ENCODE measurements around the gene TTC7B.

The TTC7B gene

GRCh38 chr14:90508536-90509254, 307.5 kb downstream of the TTC7B start:
- H3K4me3 ChIP-seq (ENCODE audit: low read depth, low read length): no peak overlapping the region
- TF ChIP-seq, protein P1, sequence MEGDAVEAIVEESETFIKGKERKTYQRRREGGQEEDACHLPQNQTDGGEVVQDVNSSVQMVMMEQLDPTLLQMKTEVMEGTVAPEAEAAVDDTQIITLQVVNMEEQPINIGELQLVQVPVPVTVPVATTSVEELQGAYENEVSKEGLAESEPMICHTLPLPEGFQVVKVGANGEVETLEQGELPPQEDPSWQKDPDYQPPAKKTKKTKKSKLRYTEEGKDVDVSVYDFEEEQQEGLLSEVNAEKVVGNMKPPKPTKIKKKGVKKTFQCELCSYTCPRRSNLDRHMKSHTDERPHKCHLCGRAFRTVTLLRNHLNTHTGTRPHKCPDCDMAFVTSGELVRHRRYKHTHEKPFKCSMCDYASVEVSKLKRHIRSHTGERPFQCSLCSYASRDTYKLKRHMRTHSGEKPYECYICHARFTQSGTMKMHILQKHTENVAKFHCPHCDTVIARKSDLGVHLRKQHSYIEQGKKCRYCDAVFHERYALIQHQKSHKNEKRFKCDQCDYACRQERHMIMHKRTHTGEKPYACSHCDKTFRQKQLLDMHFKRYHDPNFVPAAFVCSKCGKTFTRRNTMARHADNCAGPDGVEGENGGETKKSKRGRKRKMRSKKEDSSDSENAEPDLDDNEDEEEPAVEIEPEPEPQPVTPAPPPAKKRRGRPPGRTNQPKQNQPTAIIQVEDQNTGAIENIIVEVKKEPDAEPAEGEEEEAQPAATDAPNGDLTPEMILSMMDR (IDR thresholded peaks at IDR 0.05; ENCODE audit: borderline replicate concordance, insufficient read depth, low read depth, low read length): no peak

DNA sequence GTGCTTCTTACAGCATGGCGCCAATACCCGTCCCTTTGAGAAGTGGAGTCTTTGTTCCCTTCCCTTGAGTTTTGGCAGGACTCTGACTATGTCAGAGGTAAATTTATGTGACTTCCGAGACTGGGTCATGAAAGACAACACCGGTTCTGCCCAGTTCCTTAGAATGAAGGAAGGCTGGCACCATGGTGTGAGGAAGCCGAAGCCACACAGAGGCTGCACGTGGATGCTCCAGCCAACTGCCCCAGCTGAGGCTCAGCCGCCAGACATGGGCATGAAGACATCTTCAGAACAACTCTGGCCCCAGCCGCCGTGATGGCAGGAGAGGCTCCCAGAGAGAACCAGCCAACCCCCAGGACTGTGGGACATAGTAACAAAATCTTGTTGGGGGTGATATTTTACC, 308.2 kb downstream of the TTC7B start:
- TF ChIP-seq, protein P1 (IDR thresholded peaks at IDR 0.05; ENCODE audit: borderline replicate concordance, insufficient read depth, low read depth, low read length): no peak
- H3K4me3 ChIP-seq (ENCODE audit: low read depth, low read length): no peak overlapping the region

- TF ChIP-seq, protein P1 (IDR thresholded peaks at IDR 0.05; ENCODE audit: borderline replicate concordance, insufficient read depth, low read depth, low read length): no peak
- H3K4me3 ChIP-seq (ENCODE audit: low read depth, low read length): no peak overlapping the region
These were observed 308.8 kb downstream of the TTC7B start for GRCh38 chr14:90507428-90507827.

GRCh38 chr14:90506748-90507147, 309.5 kb downstream of the TTC7B start:
- no peak overlapping the region for H3K4me3 ChIP-seq (ENCODE audit: low read depth, low read length)
- TF ChIP-seq, protein P1 (IDR thresholded peaks at IDR 0.05; ENCODE audit: borderline replicate concordance, insufficient read depth, low read depth, low read length): no peak

- no peak overlapping the region for H3K4me3 ChIP-seq (ENCODE audit: low read depth, low read length)
- TF ChIP-seq, protein P1 (IDR thresholded peaks at IDR 0.05; ENCODE audit: borderline replicate concordance, insufficient read depth, low read depth, low read length): no peak
These were observed 310.7 kb downstream of the TTC7B start for GRCh38 chr14:90505531-90505930.

DNA sequence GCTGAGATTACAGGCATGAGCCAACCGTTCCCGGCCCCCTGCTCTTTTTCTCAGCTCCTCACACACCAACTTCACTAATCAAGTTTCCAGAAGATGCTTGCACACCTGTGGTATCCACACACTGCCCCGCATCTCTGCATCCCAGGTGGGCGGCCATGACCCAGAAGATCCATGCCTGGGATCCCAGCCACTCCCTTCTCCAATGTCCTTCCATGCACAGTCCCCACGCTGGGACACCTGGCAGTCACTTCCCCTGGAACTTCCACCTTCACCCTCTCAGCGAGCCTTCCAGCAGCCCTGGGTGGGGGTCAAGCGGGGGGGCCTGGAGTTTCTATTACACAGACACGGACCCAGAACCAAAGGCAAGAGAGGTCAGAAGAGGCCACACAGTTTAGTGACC, 311.6 kb downstream of the TTC7B start:
- no peak overlapping the region for H3K4me3 ChIP-seq (ENCODE audit: low read depth, low read length)
- TF ChIP-seq, protein P1 (IDR thresholded peaks at IDR 0.05; ENCODE audit: borderline replicate concordance, insufficient read depth, low read depth, low read length): no peak

GRCh38 chr14:90503582-90503981, 312.6 kb downstream of the TTC7B start:
- no peak overlapping the region for H3K4me3 ChIP-seq (ENCODE audit: low read depth, low read length)
- TF ChIP-seq, protein P1 (IDR thresholded peaks at IDR 0.05; ENCODE audit: borderline replicate concordance, insufficient read depth, low read depth, low read length): no peak
